Measurements from ENCODE around the gene XPOT.

GRCh38 chr12:64413884-64414283 lies 9.7 kb downstream of the XPOT start:
- no peak for TF ChIP-seq EZH2 (IDR thresholded peaks at IDR 0.05; ENCODE audit: borderline replicate concordance, low read length)
- TF ChIP-seq, protein P1, sequence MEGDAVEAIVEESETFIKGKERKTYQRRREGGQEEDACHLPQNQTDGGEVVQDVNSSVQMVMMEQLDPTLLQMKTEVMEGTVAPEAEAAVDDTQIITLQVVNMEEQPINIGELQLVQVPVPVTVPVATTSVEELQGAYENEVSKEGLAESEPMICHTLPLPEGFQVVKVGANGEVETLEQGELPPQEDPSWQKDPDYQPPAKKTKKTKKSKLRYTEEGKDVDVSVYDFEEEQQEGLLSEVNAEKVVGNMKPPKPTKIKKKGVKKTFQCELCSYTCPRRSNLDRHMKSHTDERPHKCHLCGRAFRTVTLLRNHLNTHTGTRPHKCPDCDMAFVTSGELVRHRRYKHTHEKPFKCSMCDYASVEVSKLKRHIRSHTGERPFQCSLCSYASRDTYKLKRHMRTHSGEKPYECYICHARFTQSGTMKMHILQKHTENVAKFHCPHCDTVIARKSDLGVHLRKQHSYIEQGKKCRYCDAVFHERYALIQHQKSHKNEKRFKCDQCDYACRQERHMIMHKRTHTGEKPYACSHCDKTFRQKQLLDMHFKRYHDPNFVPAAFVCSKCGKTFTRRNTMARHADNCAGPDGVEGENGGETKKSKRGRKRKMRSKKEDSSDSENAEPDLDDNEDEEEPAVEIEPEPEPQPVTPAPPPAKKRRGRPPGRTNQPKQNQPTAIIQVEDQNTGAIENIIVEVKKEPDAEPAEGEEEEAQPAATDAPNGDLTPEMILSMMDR (IDR thresholded peaks at IDR 0.05; ENCODE audit: low read length) = no peak

Measured in OCI-LY1 (cell line).